ENCODE results near the gene CARNS1. TPM values are rescaled to one million over a fixed set of nuclear protein-coding genes. Genes with fewer than 3 reads are reported as not detected.

The CARNS1 gene, protein sequence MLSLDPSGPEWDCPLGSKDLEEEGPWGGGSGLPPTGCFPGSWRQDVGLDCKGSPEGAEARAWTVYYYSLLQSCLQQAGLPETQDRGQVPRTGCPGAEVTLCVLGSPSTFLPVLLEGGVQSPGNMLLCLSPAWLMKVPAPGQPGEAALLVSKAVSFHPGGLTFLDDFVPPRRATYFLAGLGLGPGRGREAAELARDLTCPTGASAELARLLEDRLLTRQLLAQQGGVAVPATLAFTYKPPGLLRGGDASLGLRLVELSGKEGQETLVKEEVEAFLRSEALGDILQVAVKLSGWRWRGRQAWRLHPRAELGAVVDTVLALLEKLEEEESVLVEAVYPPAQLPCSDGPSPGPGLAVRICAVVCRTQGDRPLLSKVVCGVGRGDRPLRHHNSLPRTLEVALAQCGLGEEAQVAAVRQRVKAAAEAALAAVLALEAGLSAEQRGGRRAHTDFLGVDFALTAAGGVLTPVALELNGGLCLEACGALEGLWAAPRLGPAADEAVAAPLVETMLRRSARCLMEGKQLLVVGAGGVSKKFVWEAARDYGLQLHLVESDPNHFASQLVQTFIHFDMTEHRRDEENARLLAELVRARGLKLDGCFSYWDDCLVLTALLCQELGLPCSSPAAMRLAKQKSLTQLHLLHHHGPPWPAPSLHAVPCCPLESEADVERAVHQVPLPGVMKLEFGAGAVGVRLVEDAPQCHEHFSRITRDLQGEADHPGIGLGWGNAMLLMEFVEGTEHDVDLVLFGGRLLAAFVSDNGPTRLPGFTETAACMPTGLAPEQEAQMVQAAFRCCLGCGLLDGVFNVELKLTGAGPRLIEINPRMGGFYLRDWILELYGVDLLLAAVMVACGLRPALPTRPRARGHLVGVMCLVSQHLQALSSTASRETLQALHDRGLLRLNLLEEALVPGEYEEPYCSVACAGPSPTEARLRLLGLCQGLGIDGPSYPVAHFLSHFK
- polyA plus RNA-seq = 4.7 TPM
- long read RNA-seq, donor 1, partial matches to known transcripts = 35 of 36 reads
- long read RNA-seq, donor 1, other reads (novel, unspliced or antisense) = 0 of 36 reads
- long read RNA-seq, donor 2, partial matches to known transcripts = 89 of 161 reads
- long read RNA-seq, donor 2, other reads (novel, unspliced or antisense) = 72 of 161 reads
- long read RNA-seq, donor 3 = 0 reads
- long read RNA-seq, donor 4 = 0 reads
- long read RNA-seq, donor 5, partial matches to known transcripts = 5 of 28 reads
- long read RNA-seq, donor 5, other reads (novel, unspliced or antisense) = 23 of 28 reads
- long read RNA-seq, donor 6 = 0 reads
- long read RNA-seq, donor 7 = 0 reads
- long read RNA-seq, donor 8 = 0 reads
- long read RNA-seq, donor 9 = 0 reads
- long read RNA-seq, donor 10 = 0 reads
- long read RNA-seq, donor 11 = 0 reads

DNA sequence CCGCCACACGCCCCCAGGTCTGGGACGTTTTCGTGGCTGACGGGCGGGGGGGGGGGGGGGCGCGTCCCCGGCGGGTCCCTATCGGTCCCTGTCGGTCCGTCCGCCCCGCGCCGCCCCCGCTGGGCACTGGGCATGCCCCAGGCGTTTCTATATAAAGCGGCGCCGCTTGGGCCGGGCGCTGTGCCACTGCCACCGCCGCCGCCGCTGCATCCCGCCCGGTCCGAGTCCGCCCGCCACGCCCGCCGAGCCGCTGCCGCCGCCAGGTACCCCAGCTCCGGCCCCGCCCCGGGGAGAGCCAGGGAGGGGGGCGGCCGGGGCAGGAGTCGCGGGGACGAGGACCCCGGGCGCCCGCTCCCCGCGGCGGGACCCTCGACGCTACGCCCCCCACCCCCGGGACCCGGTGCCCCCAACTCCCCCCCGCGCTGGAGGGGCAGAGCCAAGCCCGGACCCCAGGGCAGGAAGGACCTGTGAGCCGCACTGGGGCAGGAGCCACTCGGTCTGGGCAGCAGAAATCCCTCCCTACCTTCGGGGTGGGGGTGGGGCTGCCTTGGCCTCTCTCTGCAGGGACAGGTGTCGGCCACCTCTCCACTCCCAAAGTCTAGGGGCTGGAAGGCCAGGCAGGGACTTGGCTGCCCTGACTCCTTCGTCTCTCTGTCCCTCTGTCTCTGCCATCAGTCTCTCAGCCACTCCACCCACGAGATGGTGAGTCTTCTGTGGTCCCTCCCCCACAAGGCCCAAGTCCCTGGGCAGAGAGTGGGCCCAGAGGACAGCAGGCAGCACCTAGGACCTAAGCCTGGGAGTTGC is at the start of gene CARNS1:
CARNS1 (plus strand) TSS at position 178 of the 804 bp plus-strand sequence; CDS start at position 700, 522 bp downstream.
- WGBS (ENCODE audit: insufficient coverage, low lambda C conversion rate) = no CpG with 5 or more reads among the region's 67 CpGs
- Histone ChIP-seq H3K27ac (ENCODE audit: low read length) (no peak within 1 kb of the TSS), H3K4me3 (ENCODE audit: low read length) (no peak within 1 kb of the TSS)

DNA sequence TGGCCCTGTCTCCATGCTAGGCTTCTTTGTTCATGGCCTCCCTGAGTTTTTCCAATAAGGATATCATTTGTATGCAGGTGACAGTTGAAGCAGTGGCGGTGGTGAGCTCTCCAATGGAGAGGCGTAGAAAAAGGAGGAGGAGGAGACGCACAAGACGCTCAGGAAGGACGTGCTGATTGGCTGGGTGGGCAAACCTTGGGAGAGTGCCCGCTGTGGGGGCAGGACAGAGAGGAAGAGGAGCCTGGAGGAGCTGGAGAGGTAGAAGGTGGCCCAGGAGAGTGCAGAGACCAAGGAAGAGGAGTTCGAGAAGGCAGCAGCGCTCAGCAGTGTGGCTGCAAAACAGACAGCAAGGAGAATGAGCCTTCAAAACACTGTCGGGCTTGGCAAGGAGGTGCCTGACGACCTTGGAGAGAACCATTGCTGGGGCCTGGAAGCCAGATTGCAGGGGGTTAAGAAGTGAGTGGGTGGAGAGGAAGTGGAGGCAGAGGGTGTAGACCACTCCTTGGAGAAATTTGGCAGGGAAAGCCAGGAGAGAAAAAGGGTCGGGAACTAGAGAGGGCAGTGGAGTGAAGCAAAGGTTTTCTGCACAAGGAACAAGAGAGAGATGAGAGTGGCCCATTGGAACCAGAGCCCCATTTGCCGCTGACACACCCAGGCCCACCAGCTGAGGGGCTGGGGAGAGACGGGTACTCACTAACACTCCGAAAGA is 49.6 kb upstream of the CARNS1 start:
- Histone ChIP-seq H3K4me1 (ENCODE audit: control insufficient read depth, insufficient read depth, low read length) (peaks cover 54% of the 10 kb centered on the region), H3K36me3 (ENCODE audit: control insufficient read depth, insufficient read depth, low read length) (peaks cover 11% of the 10 kb centered on the region), H3K27ac (ENCODE audit: low read length) (peak overlapping the region; percentile 69), H3K4me3 (ENCODE audit: low read length) (no peak overlapping the region), H3K9me3 (ENCODE audit: control insufficient read depth, low read depth, low read length) (no peaks in the 10 kb centered on the region), H3K27me3 (ENCODE audit: control insufficient read depth, insufficient read depth, low read length) (no peaks in the 10 kb centered on the region)
- WGBS (ENCODE audit: insufficient coverage, low lambda C conversion rate) = 67% methylated on average over 3 of the region's 14 CpGs
- peak in 1 of 2 donors; percentile 17 for DNase-seq

More for the DNA sequence above, at the start of gene CARNS1:
- Histone ChIP-seq H3K36me3 (ENCODE audit: control insufficient read depth, insufficient read depth, low read length) (no peaks in the 10 kb centered on the region), H3K27me3 (ENCODE audit: control insufficient read depth, insufficient read depth, low read length) (peaks cover 25% of the 10 kb centered on the region), H3K4me1 (ENCODE audit: control insufficient read depth, insufficient read depth, low read length) (peaks cover 18% of the 10 kb centered on the region), H3K9me3 (ENCODE audit: control insufficient read depth, low read depth, low read length) (peaks cover 4% of the 10 kb centered on the region)
- no peak for DNase-seq

DNA sequence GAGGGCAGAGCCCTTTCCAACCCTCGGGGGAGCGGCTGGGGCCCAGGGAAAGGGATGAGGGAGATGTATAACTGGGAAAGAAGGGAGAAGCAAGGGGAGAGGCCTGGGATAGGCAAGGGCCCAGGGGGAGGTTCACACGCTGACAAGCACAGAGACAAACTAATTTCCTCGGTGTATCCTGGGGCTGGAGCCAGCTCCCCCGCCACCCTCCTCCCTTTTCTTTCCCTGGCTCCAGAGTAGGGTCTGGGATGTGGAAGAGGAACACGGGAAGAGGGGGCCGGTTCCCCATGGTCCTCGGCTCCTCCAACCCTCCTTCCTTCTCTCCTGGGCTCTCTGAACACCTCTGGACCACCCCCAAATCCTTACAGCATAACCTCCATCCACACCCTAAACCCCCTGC is 48.9 kb upstream of the CARNS1 start:
- no peaks in the 10 kb centered on the region for H3K27me3 ChIP-seq (ENCODE audit: control insufficient read depth, insufficient read depth, low read length)
- peaks cover 11% of the 10 kb centered on the region for H3K36me3 ChIP-seq (ENCODE audit: control insufficient read depth, insufficient read depth, low read length)
- H3K9me3 ChIP-seq (ENCODE audit: control insufficient read depth, low read depth, low read length) = no peaks in the 10 kb centered on the region
- no peak for DNase-seq
- H3K27ac ChIP-seq (ENCODE audit: low read length) = peak overlapping the region; percentile 69
- H3K4me3 ChIP-seq (ENCODE audit: low read length) = no peak overlapping the region
- peaks cover 60% of the 10 kb centered on the region for H3K4me1 ChIP-seq (ENCODE audit: control insufficient read depth, insufficient read depth, low read length)
- WGBS (ENCODE audit: insufficient coverage, low lambda C conversion rate) = no CpG with 5 or more reads among the region's 8 CpGs

DNA sequence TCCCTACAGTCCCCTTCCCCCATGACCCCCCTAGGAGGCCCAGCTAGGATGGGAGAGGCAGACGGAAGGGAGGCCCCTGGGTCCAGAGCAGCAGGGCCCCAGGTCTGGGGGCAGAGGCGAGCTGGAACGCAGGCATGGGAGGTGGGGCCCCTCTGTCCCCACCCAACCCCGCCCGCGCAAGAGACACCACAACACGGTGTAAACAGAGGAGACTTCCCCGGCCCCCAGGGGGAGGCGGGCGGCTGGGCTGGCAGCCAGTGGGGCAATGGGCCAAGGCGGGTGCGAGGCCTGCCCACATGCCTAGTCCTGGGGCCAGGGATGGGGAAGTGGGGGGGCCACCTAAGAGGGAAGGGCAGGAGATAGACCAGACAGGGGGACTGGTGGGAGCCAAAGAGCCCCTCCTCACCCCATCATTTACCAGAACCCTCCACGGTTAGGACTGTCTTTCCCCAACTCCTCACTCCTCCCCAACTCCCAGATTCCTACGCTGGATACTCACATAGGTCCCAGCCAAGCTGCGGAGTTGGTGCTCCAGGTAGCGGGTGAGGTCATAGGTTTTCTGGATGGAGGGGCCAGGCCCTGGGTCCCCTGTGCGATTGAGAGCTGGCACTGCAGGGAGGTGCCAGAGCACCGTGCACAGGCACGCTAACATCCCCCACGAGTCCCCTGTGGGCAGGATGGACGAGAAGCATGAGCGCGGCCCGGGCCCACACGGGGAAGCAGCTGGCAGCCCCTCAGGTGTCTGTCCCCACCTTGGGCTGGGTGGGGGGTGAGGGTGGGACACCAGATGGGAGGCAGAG is 48.3 kb upstream of the CARNS1 start:
- no peaks in the 10 kb centered on the region for H3K9me3 ChIP-seq (ENCODE audit: control insufficient read depth, low read depth, low read length)
- peaks cover 11% of the 10 kb centered on the region for H3K36me3 ChIP-seq (ENCODE audit: control insufficient read depth, insufficient read depth, low read length)
- H3K27ac ChIP-seq (ENCODE audit: low read length) = peak overlapping the region; percentile 69
- peaks cover 67% of the 10 kb centered on the region for H3K4me1 ChIP-seq (ENCODE audit: control insufficient read depth, insufficient read depth, low read length)
- peak; percentile 79 to 88 for DNase-seq
- no CpG with 5 or more reads among the region's 25 CpGs for WGBS (ENCODE audit: insufficient coverage, low lambda C conversion rate)
- H3K27me3 ChIP-seq (ENCODE audit: control insufficient read depth, insufficient read depth, low read length) = no peaks in the 10 kb centered on the region
- H3K4me3 ChIP-seq (ENCODE audit: low read length) = no peak overlapping the region

DNA sequence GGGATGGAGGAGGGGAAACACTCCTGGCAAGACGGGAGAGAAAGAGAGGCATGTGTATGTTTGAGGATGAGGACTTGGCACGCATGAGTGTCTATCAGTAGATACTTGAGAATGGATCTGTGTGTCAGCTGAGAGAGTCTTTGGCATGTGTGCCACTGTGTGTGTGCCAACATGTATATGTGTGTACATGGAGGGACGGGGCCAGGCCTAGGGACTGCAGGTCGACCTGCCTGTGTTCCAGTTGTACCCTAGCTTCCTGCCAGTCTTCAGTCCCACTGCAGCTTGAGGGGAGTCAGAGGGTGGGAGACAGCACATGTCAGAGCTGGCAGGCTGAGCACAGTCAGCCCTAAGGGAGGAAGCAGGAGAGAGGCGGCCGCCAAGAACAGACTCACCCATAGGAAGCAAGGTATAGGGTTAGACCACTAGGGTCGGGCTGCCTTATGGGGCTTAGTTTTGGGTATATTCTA is 47.7 kb upstream of the CARNS1 start:
- no peaks in the 10 kb centered on the region for H3K9me3 ChIP-seq (ENCODE audit: control insufficient read depth, low read depth, low read length)
- H3K36me3 ChIP-seq (ENCODE audit: control insufficient read depth, insufficient read depth, low read length) = peaks cover 11% of the 10 kb centered on the region
- H3K27me3 ChIP-seq (ENCODE audit: control insufficient read depth, insufficient read depth, low read length) = no peaks in the 10 kb centered on the region
- peak overlapping the region; percentile 43 for H3K27ac ChIP-seq (ENCODE audit: low read length)
- no peak overlapping the region for H3K4me3 ChIP-seq (ENCODE audit: low read length)
- 80% methylated on average over 1 of the region's 7 CpGs for WGBS (ENCODE audit: insufficient coverage, low lambda C conversion rate)
- DNase-seq = peak in 1 of 2 donors; percentile 9
- H3K4me1 ChIP-seq (ENCODE audit: control insufficient read depth, insufficient read depth, low read length) = peaks cover 68% of the 10 kb centered on the region

DNA sequence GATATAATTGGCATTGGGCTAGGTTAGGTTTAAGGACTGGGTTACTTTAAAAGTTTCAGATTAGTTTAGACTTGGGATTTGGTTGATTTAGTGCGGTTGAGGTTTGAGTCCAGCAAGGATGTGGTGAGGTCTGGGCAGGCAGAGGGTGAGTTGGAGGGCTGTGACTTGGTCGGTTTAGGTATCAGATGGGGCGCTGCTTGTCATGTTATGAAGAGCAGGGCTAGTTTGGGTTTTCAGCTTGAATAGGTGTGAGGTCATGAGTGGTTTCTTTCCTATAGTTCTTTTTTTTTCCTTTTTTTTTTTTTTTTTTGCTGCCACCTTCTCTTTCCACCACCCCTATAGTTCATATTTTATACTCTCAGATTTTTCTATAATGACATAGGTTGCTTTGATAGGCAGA is 46.9 kb upstream of the CARNS1 start:
- Histone ChIP-seq H3K4me1 (ENCODE audit: control insufficient read depth, insufficient read depth, low read length) (peaks cover 68% of the 10 kb centered on the region), H3K4me3 (ENCODE audit: low read length) (no peak overlapping the region), H3K27ac (ENCODE audit: low read length) (no peak overlapping the region), H3K36me3 (ENCODE audit: control insufficient read depth, insufficient read depth, low read length) (peaks cover 11% of the 10 kb centered on the region), H3K9me3 (ENCODE audit: control insufficient read depth, low read depth, low read length) (no peaks in the 10 kb centered on the region), H3K27me3 (ENCODE audit: control insufficient read depth, insufficient read depth, low read length) (no peaks in the 10 kb centered on the region)
- no CpG with 5 or more reads among the region's 3 CpGs for WGBS (ENCODE audit: insufficient coverage, low lambda C conversion rate)
- DNase-seq = no peak

DNA sequence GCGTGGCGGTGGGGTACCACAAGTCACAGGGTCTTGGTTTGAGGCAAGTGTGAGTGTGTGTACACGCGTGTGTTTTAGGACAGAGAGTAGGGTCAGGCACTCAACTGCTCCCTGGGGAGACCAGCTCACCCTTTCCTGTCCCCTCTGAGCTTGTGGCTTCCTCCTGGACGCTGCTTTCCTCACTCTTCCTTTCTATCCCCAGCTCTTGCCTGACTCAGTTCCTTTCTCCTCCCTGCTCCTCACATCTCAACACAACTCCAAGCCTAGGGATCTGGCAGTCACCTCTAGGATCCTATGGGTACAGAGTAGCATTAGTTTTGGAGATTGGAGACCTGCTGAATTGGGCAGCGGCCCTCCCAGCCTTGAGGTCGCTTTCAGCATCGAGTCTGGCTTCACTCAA is 46.2 kb upstream of the CARNS1 start:
- Histone ChIP-seq H3K36me3 (ENCODE audit: control insufficient read depth, insufficient read depth, low read length) (peaks cover 10% of the 10 kb centered on the region), H3K27ac (ENCODE audit: low read length) (peak overlapping the region; percentile 76), H3K9me3 (ENCODE audit: control insufficient read depth, low read depth, low read length) (no peaks in the 10 kb centered on the region), H3K4me3 (ENCODE audit: low read length) (no peak overlapping the region), H3K27me3 (ENCODE audit: control insufficient read depth, insufficient read depth, low read length) (no peaks in the 10 kb centered on the region), H3K4me1 (ENCODE audit: control insufficient read depth, insufficient read depth, low read length) (peaks cover 74% of the 10 kb centered on the region)
- DNase-seq = peak in 1 of 2 donors; percentile 1
- no CpG with 5 or more reads among the region's 8 CpGs for WGBS (ENCODE audit: insufficient coverage, low lambda C conversion rate)

DNA sequence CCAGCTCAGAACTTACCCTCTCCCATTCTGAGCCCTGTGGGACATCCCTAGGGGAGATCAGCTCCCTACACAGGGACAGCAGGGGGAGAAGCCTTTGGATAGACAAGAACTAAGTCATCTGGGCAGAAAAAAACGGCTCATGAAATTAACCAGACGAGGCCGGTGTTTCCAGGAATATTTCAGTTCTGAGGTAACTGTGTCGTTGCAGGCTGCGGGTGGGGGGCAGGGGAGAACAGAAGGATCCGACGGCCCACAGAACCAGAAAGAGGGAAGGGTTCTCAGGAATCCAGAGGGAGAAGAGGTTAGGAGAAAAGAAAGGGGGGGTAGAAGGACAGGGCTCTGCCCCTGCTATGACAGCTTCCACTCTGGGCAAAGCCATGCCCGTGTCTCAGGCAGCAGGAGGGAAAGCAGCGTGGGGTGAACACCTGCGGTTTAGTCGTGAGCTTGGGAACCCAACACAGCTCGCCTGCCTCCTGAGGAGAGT is 45.6 kb upstream of the CARNS1 start:
- H3K27me3 ChIP-seq (ENCODE audit: control insufficient read depth, insufficient read depth, low read length) = no peaks in the 10 kb centered on the region
- peak in 1 of 2 donors; percentile 29 for DNase-seq
- peaks cover 76% of the 10 kb centered on the region for H3K4me1 ChIP-seq (ENCODE audit: control insufficient read depth, insufficient read depth, low read length)
- H3K27ac ChIP-seq (ENCODE audit: low read length) = peak overlapping the region; percentile 76
- no CpG with 5 or more reads among the region's 12 CpGs for WGBS (ENCODE audit: insufficient coverage, low lambda C conversion rate)
- peaks cover 4% of the 10 kb centered on the region for H3K36me3 ChIP-seq (ENCODE audit: control insufficient read depth, insufficient read depth, low read length)
- no peaks in the 10 kb centered on the region for H3K9me3 ChIP-seq (ENCODE audit: control insufficient read depth, low read depth, low read length)
- no peak overlapping the region for H3K4me3 ChIP-seq (ENCODE audit: low read length)

Measured in large intestine (tissue), 12 donors.